Muscle of back (tissue), 11 donors: ENCODE data around the gene CUL9. TPM values are rescaled to one million over a fixed set of nuclear protein-coding genes. Genes with fewer than 3 reads are reported as not detected.
A peak's percentile ranks its signal among the peaks of the same experiment; 100 is the strongest.

Experiments used
- DNase-seq, 3 donors: peaks; one replicate each; pipeline versions ENCODE4 v3.0.0 to v3.0.0-alpha.2; 2013
- polyA plus RNA-seq, 10 donors: library from polyadenylated mRNA; unstranded; fragments of 120-200 nt; gene quantifications; one replicate each; pipeline ENCODE4 v1.2.1, GENCODE V29; 2013; ENCODE audit not compliant: insufficient read length in 10 of 10

Gene CUL9
- polyA plus RNA-seq, 10 donors = 10.3 to 26.8 (median 17.4) TPM

DNA sequence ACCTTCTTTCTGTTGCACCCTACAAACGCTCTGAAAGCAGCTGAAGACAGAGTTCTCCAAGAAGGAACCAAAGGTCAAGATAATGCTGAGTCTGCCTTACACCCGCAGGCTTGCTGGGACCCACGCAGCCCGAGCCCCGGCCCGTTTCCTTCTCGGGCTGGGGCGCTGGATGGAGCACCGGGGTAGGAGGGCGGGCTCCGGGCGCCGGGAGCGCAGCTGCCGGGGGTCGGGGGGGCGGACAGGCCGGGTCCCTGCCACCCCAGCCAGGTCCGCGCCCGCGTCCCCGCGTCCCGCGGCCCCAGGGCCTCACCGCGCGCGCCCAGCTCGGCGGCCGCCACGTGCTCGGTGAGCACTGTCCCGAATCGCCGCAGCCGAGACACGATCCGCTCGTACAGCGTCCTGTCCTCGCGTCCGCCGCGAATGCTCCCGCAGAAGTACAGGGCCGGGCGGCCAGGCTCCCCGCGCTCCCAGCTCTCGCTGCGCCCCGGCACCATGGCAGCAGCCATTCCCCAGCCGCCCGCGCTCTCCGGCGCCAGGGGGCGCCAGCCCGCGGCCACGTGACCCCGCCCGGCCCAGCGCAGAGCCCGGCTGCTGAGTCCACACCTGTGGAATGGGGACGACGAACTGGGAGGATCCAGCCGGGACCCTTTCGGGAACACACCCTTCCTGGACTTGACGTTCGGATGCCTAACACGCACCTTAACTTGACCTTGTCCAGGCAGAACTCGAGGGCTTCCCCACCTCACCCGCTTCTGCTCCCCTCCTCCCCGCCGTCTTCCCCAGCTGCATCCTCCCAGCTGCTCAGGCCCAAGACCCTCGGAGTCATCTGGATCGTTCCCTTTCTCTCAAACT is 47.2 kb downstream of the CUL9 start, which contains the start of gene DNPH1:
TSS of gene DNPH1 (minus strand) at position 531 of the 852 bp plus-strand sequence. CDS start at position 506, 25 bp downstream.
- DNase-seq = peak; percentile 68 to 93 (median 86)

DNA sequence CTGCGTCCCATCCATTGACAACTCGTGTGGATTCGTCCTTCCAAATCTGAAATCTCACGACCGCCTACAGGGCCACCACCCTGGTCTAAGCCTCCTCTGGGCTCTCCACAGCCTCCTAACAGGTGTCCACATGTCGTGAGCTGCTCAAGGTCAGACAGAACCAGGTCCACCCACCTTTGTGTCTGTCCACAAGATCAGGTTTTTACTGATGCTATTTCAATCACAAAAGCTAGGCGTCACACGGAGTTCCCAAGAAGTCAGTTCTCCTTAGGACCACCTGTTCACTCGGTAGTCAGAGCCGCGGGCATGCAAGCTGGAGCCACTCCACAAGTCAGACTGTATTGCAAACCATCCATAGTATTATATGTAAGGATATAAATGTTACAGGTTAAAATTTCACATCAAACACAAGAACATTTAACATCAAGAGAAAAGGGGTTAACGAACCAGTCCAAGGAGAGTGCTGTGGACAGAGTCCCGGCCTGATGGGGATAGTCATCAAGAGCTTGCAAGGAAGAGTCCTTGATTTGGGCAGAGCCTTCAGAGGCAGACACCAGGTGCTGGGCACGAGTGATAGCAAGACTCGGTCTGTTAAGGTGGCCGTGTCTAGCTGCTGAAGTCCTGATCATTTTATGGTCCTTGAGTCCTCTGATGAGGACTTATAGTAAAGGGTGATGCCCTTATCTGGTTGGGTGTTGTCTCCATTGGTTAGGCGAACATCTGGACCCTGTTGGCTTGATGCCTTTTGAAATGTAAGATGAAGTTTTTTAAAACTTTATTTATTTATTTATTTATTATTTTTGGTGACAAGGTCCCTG is 48.0 kb downstream of the CUL9 start:
- no peak for DNase-seq

- no peak for DNase-seq
Measured at GRCh38 chr6:43231053-43231452, 49.1 kb downstream of the CUL9 start.

DNA sequence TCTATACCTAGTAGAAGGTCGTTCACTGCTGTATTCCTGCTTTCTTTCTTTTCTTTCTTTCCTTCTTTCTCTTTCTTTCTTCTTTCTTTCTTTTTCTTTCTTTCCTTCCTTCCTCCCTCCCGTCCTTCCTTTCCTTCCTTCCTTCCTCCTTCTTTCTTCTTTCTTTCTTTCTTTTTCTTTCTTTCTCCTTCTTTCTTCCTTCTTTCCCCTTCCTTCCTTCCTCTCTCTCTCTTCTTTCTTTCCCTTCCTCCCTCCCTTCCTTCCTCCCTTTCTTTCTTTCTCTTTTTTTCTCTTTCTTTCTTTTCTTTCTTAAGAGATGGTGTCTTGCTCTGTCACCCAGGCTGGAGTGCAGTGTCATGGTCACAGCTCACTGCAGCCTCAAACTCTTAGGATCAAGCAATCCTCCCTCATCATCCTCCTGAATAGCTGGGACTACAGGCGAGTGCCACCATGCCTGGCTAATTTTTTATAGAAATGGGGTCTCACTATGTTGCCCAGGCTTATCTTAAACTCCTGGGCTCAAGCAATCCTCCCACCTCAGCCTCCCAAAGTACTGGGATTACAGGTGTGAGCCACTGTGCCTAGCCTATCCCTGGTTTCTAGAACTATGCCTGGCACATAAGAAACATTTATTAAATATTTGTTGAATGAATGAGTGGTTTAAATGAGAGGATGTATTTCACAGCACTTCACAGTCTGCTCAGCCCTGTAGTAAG is 49.9 kb downstream of the CUL9 start:
- no peak for DNase-seq

GRCh38 chr6:43235841-43236240 is 53.8 kb downstream of the CUL9 start:
- DNase-seq = no peak

- DNase-seq = no peak
Measured at GRCh38 chr6:43239054-43239453, 57.1 kb downstream of the CUL9 start.

- no peak for DNase-seq
Measured at GRCh38 chr6:43240950-43241349, 59.0 kb downstream of the CUL9 start.

- no peak for DNase-seq
Measured at GRCh38 chr6:43241446-43241845, 59.5 kb downstream of the CUL9 start.

GRCh38 chr6:43242908-43243663 is 61.1 kb downstream of the CUL9 start, which contains the start of gene TTBK1:
Gene TTBK1, plus strand, starts transcription at chr6:43243481. Its CDS starts 3,180 bp downstream, at chr6:43246661.
- no peak for DNase-seq

- no peak for DNase-seq
Measured at GRCh38 chr6:43243664-43244321, 61.8 kb downstream of the CUL9 start.

DNA sequence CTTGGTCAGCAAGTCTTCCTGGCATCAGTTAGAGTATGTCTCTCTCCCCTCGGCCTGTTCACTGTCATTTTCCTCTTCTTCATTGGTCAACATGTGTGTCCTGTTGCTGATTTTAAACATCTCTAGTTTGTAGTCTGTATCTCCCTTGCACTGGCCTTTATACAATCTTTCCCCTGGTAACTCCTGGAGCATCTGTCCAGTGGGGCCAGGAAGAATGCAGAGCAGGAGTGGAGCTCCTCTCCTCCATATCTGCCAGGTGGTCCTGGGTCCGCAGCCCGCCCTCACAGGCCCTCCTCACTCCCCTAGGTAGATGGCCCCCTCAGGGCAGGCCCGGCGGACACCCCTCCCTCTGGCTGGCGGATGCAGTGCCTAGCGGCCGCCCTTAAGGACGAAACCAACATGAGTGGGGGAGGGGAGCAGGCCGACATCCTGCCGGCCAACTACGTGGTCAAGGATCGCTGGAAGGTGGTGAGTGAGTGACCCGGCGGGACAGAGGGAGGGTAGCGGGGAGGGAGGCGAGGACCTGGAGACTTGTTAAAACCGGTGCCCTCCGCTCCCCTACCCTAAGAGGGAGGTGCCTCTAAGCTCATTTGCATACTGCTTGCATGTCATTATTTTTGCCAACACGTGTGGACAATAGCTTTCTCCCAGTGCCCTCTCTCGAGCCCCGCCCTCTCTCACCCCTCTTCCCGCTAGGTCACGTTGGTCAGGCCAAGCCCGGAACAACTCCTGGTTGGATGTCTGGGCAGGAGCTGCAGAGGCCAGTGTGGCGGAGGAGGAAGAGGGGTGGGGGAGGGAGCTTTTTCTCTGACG is 64.5 kb downstream of the CUL9 start:
- no peak for DNase-seq

GRCh38 chr6:43247114-43247999 is 65.4 kb downstream of the CUL9 start:
- DNase-seq = peak; percentile 18 to 84 (median 61)

GRCh38 chr6:43248101-43248500 is 66.1 kb downstream of the CUL9 start:
- no peak for DNase-seq

GRCh38 chr6:43248791-43249190 is 66.8 kb downstream of the CUL9 start:
- DNase-seq = no peak

DNA sequence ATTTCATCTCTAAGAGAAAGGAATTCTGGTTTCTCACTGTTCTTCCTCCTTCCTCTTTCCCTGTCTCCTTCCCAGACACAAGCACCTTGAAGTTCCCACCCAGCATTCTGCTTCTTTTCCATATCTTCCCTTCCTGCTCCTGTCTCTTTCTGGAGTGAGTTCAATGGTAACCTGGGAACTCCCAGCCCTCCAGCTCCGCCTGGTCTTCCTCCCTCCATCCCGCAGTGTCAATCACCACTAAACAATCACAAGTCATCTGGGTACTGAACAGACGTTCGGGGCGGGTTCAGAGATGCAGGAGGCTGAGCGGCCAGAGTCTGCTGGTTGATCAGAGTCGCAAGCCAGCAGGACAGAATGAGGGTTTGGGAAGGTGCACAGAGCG is 69.0 kb downstream of the CUL9 start:
- no peak for DNase-seq

GRCh38 chr6:43253401-43253800 is 71.4 kb downstream of the CUL9 start:
- DNase-seq = no peak

- DNase-seq = no peak
Measured at GRCh38 chr6:43254138-43254817, 72.3 kb downstream of the CUL9 start.

GRCh38 chr6:43254846-43255245 is 72.8 kb downstream of the CUL9 start:
- no peak for DNase-seq
